ENCODE data around the gene FCHSD1.
"Not testable (repeated sequence)": the region's sequence is repeated elsewhere in the genome, so short reads cannot be mapped to it uniquely, and the experiment has no call there.

The FCHSD1 gene

GRCh38 chr5:141615991-141616720, 35.1 kb downstream of the FCHSD1 start:
- DNase-seq = no peak

GRCh38 chr5:141613344-141613743, 37.9 kb downstream of the FCHSD1 start:
- DNase-seq = no peak

GRCh38 chr5:141611289-141611688, 39.9 kb downstream of the FCHSD1 start:
- DNase-seq = no peak

- DNase-seq = not testable (repeated sequence)
These were observed 41.3 kb downstream of the FCHSD1 start for GRCh38 chr5:141609921-141610320.

GRCh38 chr5:141609044-141609443, 42.2 kb downstream of the FCHSD1 start:
- DNase-seq = no peak

GRCh38 chr5:141608557-141608956, 42.7 kb downstream of the FCHSD1 start:
- DNase-seq = no peak

- DNase-seq = no peak
These were observed 43.2 kb downstream of the FCHSD1 start for GRCh38 chr5:141608046-141608445.

- DNase-seq = peak; percentile 22
These were observed 45.5 kb downstream of the FCHSD1 start for GRCh38 chr5:141605523-141606277.

GRCh38 chr5:141603923-141604717, 47.1 kb downstream of the FCHSD1 start:
- no peak for DNase-seq

- no peak for DNase-seq
These were observed 48.6 kb downstream of the FCHSD1 start for GRCh38 chr5:141602606-141603005.

GRCh38 chr5:141598391-141599345, 52.5 kb downstream of the FCHSD1 start:
- no peak for DNase-seq

GRCh38 chr5:141597814-141598213, 53.4 kb downstream of the FCHSD1 start:
- DNase-seq = no peak

GRCh38 chr5:141597394-141597793, 53.8 kb downstream of the FCHSD1 start:
- no peak for DNase-seq

- DNase-seq = no peak
These were observed 54.4 kb downstream of the FCHSD1 start for GRCh38 chr5:141596867-141597266.

GRCh38 chr5:141590127-141590526, 61.1 kb downstream of the FCHSD1 start:
- no peak for DNase-seq

All from NCI-H526 treated with DMSO at 0.1 percent for 48 hours (cell line).